Chondrocyte (in vitro differentiated cells): ENCODE data around the gene VPS39. TPM values are rescaled to one million over a fixed set of nuclear protein-coding genes. Genes with fewer than 3 reads are reported as not detected.

Source experiments
- DNase-seq: peaks from one replicate; pipeline ENCODE4 v3.0.0; 2021; ENCODE audit warnings: mixed read lengths, low spot score
- H3K27ac Mint-ChIP-seq: one replicate; pipeline ENCODE4 v1.8.0; 2021; ENCODE audit warnings: mild to moderate bottlenecking, moderate library complexity, mixed read lengths; ENCODE audit not compliant: unreplicated experiment
- H3K27me3 Mint-ChIP-seq: 2 replicates; pipeline ENCODE4 v1.8.0; 2021; ENCODE audit warnings: low read depth, mixed read lengths
- H3K36me3 Mint-ChIP-seq: 2 replicates; pipeline ENCODE4 v1.8.0; 2021; ENCODE audit warnings: low read depth, mixed read lengths
- H3K4me1 Mint-ChIP-seq: 2 replicates; pipeline ENCODE4 v1.8.0; 2021; ENCODE audit warnings: low read depth, mild to moderate bottlenecking, mixed read lengths
- H3K4me3 Mint-ChIP-seq: one replicate; pipeline ENCODE4 v1.8.0; 2021; ENCODE audit warnings: mild to moderate bottlenecking, moderate library complexity, mixed read lengths; ENCODE audit not compliant: unreplicated experiment
- H3K9me3 Mint-ChIP-seq: 2 replicates; pipeline ENCODE4 v1.8.0; 2021; ENCODE audit warnings: low read depth, mixed read lengths
- CTCF ChIP-seq: fragments of 200-600 bp; sonication (generic); IDR thresholded peaks from 2 replicates; pipeline ENCODE4 v1.5.0; 2021; ENCODE audit warnings: antibody characterized with exemption, mild to moderate bottlenecking, moderate library complexity
- total RNA-seq: library from RNA; stranded (reverse); gene quantifications from 3 replicates; pipeline ENCODE4 v1.2.1, GENCODE V29; 2021

The VPS39 gene
- total RNA-seq, 1 donor from 2014 or later: 53.5 TPM

- Mint-ChIP-seq H3K4me1 (no peaks in the 10 kb centered on the region), H3K36me3 (peaks cover 25% of the 10 kb centered on the region), H3K27me3 (no peaks in the 10 kb centered on the region), H3K27ac (no peak overlapping the region), H3K4me3 (no peak overlapping the region), H3K9me3 (no peaks in the 10 kb centered on the region)
- no peak for DNase-seq
- no peak for TF ChIP-seq CTCF
Observed at GRCh38 chr15:42218953-42219592, 11.0 kb upstream of the VPS39 start.

GRCh38 chr15:42217568-42217967, 9.5 kb upstream of the VPS39 start:
- Mint-ChIP-seq H3K4me1 (no peaks in the 10 kb centered on the region), H3K36me3 (peaks cover 25% of the 10 kb centered on the region), H3K4me3 (no peak overlapping the region), H3K27ac (no peak overlapping the region), H3K27me3 (no peaks in the 10 kb centered on the region), H3K9me3 (no peaks in the 10 kb centered on the region)
- TF ChIP-seq CTCF: no peak
- no peak for DNase-seq

GRCh38 chr15:42215913-42216829, 8.1 kb upstream of the VPS39 start:
- no peak for DNase-seq
- Mint-ChIP-seq H3K4me1 (no peaks in the 10 kb centered on the region), H3K27ac (no peak overlapping the region), H3K36me3 (peaks cover 28% of the 10 kb centered on the region), H3K9me3 (no peaks in the 10 kb centered on the region), H3K4me3 (no peak overlapping the region), H3K27me3 (no peaks in the 10 kb centered on the region)
- peak; percentile 36 for TF ChIP-seq CTCF

- H3K27me3 Mint-ChIP-seq: no peaks in the 10 kb centered on the region
- H3K4me1 Mint-ChIP-seq: no peaks in the 10 kb centered on the region
- no peak overlapping the region for H3K4me3 Mint-ChIP-seq
- no peak overlapping the region for H3K27ac Mint-ChIP-seq
- H3K9me3 Mint-ChIP-seq: no peaks in the 10 kb centered on the region
- no peak for DNase-seq
- TF ChIP-seq CTCF: no peak
- peaks cover 28% of the 10 kb centered on the region for H3K36me3 Mint-ChIP-seq
Observed at GRCh38 chr15:42214600-42214999, 6.5 kb upstream of the VPS39 start.

- no peak for DNase-seq
- Mint-ChIP-seq H3K27me3 (no peaks in the 10 kb centered on the region), H3K27ac (no peak overlapping the region), H3K4me3 (no peak overlapping the region), H3K9me3 (no peaks in the 10 kb centered on the region), H3K36me3 (peaks cover 21% of the 10 kb centered on the region), H3K4me1 (peaks cover under 1% of the 10 kb centered on the region)
- TF ChIP-seq CTCF: no peak
Observed at GRCh38 chr15:42213511-42213910, 5.4 kb upstream of the VPS39 start.
